ENCODE data around the gene LRRC66.

DNA sequence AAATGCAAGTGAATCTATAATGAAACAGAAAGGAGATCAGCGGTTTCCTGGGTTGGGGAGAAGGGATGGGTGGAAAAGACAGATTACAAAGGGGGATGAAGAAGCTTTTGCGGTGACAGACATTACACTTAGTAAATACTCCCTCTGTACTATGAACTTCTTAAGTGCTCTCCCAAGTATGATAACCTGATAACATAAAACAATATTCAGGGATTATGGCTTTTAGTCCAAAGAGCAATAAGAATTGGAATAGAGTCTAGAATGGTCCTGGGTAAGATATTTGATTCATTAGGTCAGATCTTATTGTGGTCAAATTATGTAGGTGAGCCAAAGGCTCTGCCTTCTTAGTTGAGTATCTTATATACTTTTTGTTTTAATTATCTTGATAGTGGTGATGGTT, 9.2 kb downstream of the LRRC66 start:
- no peak for TF ChIP-seq TAF1 (IDR thresholded peaks at IDR 0.05; ENCODE audit: borderline replicate concordance, low read depth, low read length)
- TF ChIP-seq POLR2AphosphoS5 (IDR thresholded peaks at IDR 0.05; ENCODE audit: low read depth, low read length) = no peak
- no peak for TF ChIP-seq POLR2A (IDR thresholded peaks at IDR 0.05; ENCODE audit: low read depth, low read length)

All from GM12892 (cell line).